SJSA1 (cell line): Measurements from ENCODE around the gene MACO1. TPM values are rescaled to one million over a fixed set of nuclear protein-coding genes. Genes with fewer than 3 reads are reported as not detected.
"Not testable (repeated sequence)": the region's sequence is repeated elsewhere in the genome, so short reads cannot be mapped to it uniquely, and the experiment has no call there.

Experiments
- DNase-seq, 2 experiments: peaks; one replicate each; pipeline ENCODE4 v3.0.0-alpha.2; 2015 to 2020; ENCODE audit warnings: low spot score in 2 of 2, low read depth in 1 of 2
- H3K27ac ChIP-seq: fragments of 250-450 bp; sonication (Bioruptor Pico); 2 replicates; pipeline ENCODE4 v1.5.1; 2020; ENCODE audit warnings: mild to moderate bottlenecking, moderate library complexity
- H3K27me3 ChIP-seq: fragments of 250-450 bp; sonication (Bioruptor Pico); replicated peaks from 2 replicates; pipeline ENCODE4 v1.5.1; 2020; ENCODE audit warnings: mild to moderate bottlenecking, moderate library complexity
- H3K36me3 ChIP-seq: fragments of 250-450 bp; sonication (Bioruptor Pico); 2 replicates; pipeline ENCODE4 v1.5.1; 2020; ENCODE audit warnings: mild to moderate bottlenecking
- H3K4me1 ChIP-seq: fragments of 250-450 bp; sonication (Bioruptor Pico); replicated peaks from 2 replicates; pipeline ENCODE4 v1.6.1; 2021; ENCODE audit warnings: mild to moderate bottlenecking
- H3K4me3 ChIP-seq: fragments of 250-450 bp; sonication (Bioruptor Pico); 2 replicates; pipeline ENCODE4 v1.5.1; 2020; ENCODE audit warnings: mild to moderate bottlenecking
- H3K9me3 ChIP-seq: fragments of 250-450 bp; sonication (Bioruptor Pico); replicated peaks from 2 replicates; pipeline ENCODE4 v1.5.1; 2020; ENCODE audit warnings: mild to moderate bottlenecking
- total RNA-seq: library from RNA; depleted of rRNA; stranded (reverse); fragments of >200 nt; shearing (Covaris generic); gene quantifications from 2 replicates; pipeline ENCODE4 v1.2.3, GENCODE V29; 2014

The MACO1 gene
- total RNA-seq, 1 experiment from 2014 or later, result 17.6 TPM

GRCh38 chr1:25503551-25504426 lies 73.1 kb downstream of the MACO1 start:
- peak in 1 of 2 experiments; percentile 55 for DNase-seq
- peak overlapping the region; percentile 8; the same call in 1 of the 2 replicates for H3K27ac ChIP-seq
- no peak overlapping the region for H3K4me3 ChIP-seq
- H3K36me3 ChIP-seq, result peaks cover 11% of the 10 kb centered on the region; the same call in 1 of the 2 replicates
- peaks cover 12% of the 10 kb centered on the region for H3K4me1 ChIP-seq
- no peaks in the 10 kb centered on the region for H3K27me3 ChIP-seq
- no peaks in the 10 kb centered on the region for H3K9me3 ChIP-seq

GRCh38 chr1:25504706-25505595 lies 74.3 kb downstream of the MACO1 start:
- no peaks in the 10 kb centered on the region for H3K9me3 ChIP-seq
- peak in 1 of 2 experiments; percentile 36 for DNase-seq
- H3K27me3 ChIP-seq, result no peaks in the 10 kb centered on the region
- H3K4me3 ChIP-seq, result no peak overlapping the region
- H3K27ac ChIP-seq, result no peak overlapping the region
- H3K36me3 ChIP-seq, result peaks cover 11% of the 10 kb centered on the region; the same call in 1 of the 2 replicates
- peaks cover 12% of the 10 kb centered on the region for H3K4me1 ChIP-seq

- no peaks in the 10 kb centered on the region for H3K27me3 ChIP-seq
- H3K4me3 ChIP-seq, result no peak overlapping the region
- peaks cover 12% of the 10 kb centered on the region for H3K4me1 ChIP-seq
- peaks cover 6% of the 10 kb centered on the region; the same call in 1 of the 2 replicates for H3K36me3 ChIP-seq
- DNase-seq, result peak in 1 of 2 experiments; percentile 16
- H3K9me3 ChIP-seq, result no peaks in the 10 kb centered on the region
- H3K27ac ChIP-seq, result no peak overlapping the region
These were observed 75.1 kb downstream of the MACO1 start for GRCh38 chr1:25505656-25506385.

GRCh38 chr1:25506566-25507463 lies 76.1 kb downstream of the MACO1 start:
- peaks cover 12% of the 10 kb centered on the region for H3K4me1 ChIP-seq
- not testable (repeated sequence) for H3K36me3 ChIP-seq, H3K27me3 ChIP-seq, H3K27ac ChIP-seq, H3K9me3 ChIP-seq, H3K4me3 ChIP-seq
- DNase-seq, result peak in 1 of 2 experiments; percentile 27

- Histone ChIP-seq H3K27me3 (no peaks in the 10 kb centered on the region), H3K4me1 (no peaks in the 10 kb centered on the region), H3K36me3 (no peaks in the 10 kb centered on the region), H3K4me3 (no peak overlapping the region), H3K9me3 (no peaks in the 10 kb centered on the region), H3K27ac (no peak overlapping the region)
- no peak for DNase-seq
These were observed 83.0 kb downstream of the MACO1 start for GRCh38 chr1:25513666-25514065.

GRCh38 chr1:25515033-25515432 lies 84.3 kb downstream of the MACO1 start:
- Histone ChIP-seq H3K9me3 (no peaks in the 10 kb centered on the region), H3K4me1 (no peaks in the 10 kb centered on the region), H3K4me3 (no peak overlapping the region), H3K27me3 (no peaks in the 10 kb centered on the region), H3K27ac (no peak overlapping the region), H3K36me3 (no peaks in the 10 kb centered on the region)
- no peak for DNase-seq

GRCh38 chr1:25516686-25517085 lies 86.0 kb downstream of the MACO1 start:
- no peak for DNase-seq

GRCh38 chr1:25517476-25518394 lies 87.0 kb downstream of the MACO1 start:
- H3K4me1 ChIP-seq, result no peaks in the 10 kb centered on the region

More at GRCh38 chr1:25516686-25517085, 86.0 kb downstream of the MACO1 start:
- H3K4me1 ChIP-seq, result no peaks in the 10 kb centered on the region
- H3K27me3 ChIP-seq, result no peaks in the 10 kb centered on the region
- no peak overlapping the region for H3K4me3 ChIP-seq
- no peaks in the 10 kb centered on the region for H3K9me3 ChIP-seq
- no peak overlapping the region for H3K27ac ChIP-seq
- H3K36me3 ChIP-seq, result no peaks in the 10 kb centered on the region

GRCh38 chr1:25519624-25520023 lies 88.9 kb downstream of the MACO1 start:
- Histone ChIP-seq H3K4me3 (no peak overlapping the region), H3K36me3 (no peaks in the 10 kb centered on the region), H3K27me3 (no peaks in the 10 kb centered on the region), H3K27ac (no peak overlapping the region), H3K4me1 (no peaks in the 10 kb centered on the region), H3K9me3 (no peaks in the 10 kb centered on the region)
- DNase-seq, result no peak

More at GRCh38 chr1:25517476-25518394, 87.0 kb downstream of the MACO1 start:
- H3K27ac ChIP-seq, result no peak overlapping the region
- no peaks in the 10 kb centered on the region for H3K36me3 ChIP-seq
- DNase-seq, result no peak
- no peaks in the 10 kb centered on the region for H3K9me3 ChIP-seq
- no peak overlapping the region for H3K4me3 ChIP-seq
- no peaks in the 10 kb centered on the region for H3K27me3 ChIP-seq

GRCh38 chr1:25520446-25521061 lies 89.9 kb downstream of the MACO1 start:
- DNase-seq, result peak in 1 of 2 experiments; percentile 24
- Histone ChIP-seq H3K4me1 (no peaks in the 10 kb centered on the region), H3K9me3 (no peaks in the 10 kb centered on the region), H3K36me3 (no peaks in the 10 kb centered on the region), H3K4me3 (no peak overlapping the region), H3K27me3 (no peaks in the 10 kb centered on the region), H3K27ac (no peak overlapping the region)

GRCh38 chr1:25522031-25522655 lies 91.4 kb downstream of the MACO1 start:
- no peaks in the 10 kb centered on the region for H3K9me3 ChIP-seq

More at GRCh38 chr1:25522031-25522655, 91.4 kb downstream of the MACO1 start:
- Histone ChIP-seq H3K27ac (no peak overlapping the region), H3K4me3 (no peak overlapping the region), H3K4me1 (no peaks in the 10 kb centered on the region), H3K36me3 (no peaks in the 10 kb centered on the region), H3K27me3 (no peaks in the 10 kb centered on the region)
- no peak for DNase-seq
